Esophagus squamous epithelium (tissue), 4 donors: ENCODE data around the gene RHOD.

ENCODE experiments used
- POLR2A ChIP-seq, 4 donors: fragments of 450-650 bp; IDR thresholded peaks; one replicate each; pipeline ENCODE4 v1.6.1; 2017; ENCODE audit warnings: antibody characterized with exemption in 4 of 4, mild to moderate bottlenecking in 4 of 4, moderate library complexity in 3 of 4
- TF ChIP-seq, protein P1 (sequence below), 6 experiments: fragments of 450-650 bp in 4 of 6; fragments of 200-600 bp in 2 of 6; sonication (generic) in 2 of 6; IDR thresholded peaks; one replicate each; pipeline ENCODE4 v1.5.1; 2016 to 2019; ENCODE audit warnings: antibody characterized with exemption in 6 of 6, mild to moderate bottlenecking in 4 of 6, moderate library complexity in 4 of 6

DNA sequence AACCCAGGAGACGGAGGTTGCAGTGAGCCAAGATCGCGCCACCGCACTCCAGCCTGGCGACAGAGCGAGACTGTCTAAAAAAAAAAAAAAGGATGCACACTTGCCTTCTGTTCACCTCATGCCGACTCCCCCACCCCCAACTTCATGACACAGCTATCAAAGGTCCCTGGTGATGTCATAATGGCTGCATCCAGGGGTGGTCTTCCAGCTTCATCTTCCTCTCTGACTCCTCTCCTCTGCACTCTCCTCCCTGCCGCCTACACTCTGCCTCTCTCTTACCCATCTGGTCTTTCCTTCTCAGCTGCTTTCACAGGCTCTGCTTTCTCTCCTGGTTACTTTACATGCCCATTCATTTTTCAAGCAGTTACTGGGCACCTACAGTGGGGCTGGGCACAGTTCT lies 46.0 kb downstream of the RHOD start:
- TF ChIP-seq, protein P1, sequence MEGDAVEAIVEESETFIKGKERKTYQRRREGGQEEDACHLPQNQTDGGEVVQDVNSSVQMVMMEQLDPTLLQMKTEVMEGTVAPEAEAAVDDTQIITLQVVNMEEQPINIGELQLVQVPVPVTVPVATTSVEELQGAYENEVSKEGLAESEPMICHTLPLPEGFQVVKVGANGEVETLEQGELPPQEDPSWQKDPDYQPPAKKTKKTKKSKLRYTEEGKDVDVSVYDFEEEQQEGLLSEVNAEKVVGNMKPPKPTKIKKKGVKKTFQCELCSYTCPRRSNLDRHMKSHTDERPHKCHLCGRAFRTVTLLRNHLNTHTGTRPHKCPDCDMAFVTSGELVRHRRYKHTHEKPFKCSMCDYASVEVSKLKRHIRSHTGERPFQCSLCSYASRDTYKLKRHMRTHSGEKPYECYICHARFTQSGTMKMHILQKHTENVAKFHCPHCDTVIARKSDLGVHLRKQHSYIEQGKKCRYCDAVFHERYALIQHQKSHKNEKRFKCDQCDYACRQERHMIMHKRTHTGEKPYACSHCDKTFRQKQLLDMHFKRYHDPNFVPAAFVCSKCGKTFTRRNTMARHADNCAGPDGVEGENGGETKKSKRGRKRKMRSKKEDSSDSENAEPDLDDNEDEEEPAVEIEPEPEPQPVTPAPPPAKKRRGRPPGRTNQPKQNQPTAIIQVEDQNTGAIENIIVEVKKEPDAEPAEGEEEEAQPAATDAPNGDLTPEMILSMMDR (IDR thresholded peaks at IDR 0.05), result no peak
- no peak for TF ChIP-seq POLR2A (IDR thresholded peaks at IDR 0.05)
